NCI-H748 (cell line): ENCODE measurements around the gene RAG2.

Source experiments
- DNase-seq: peaks from one replicate; lab custom pipeline; 2025; ENCODE audit not compliant: unreplicated experiment; lab: John Stamatoyannopoulos, UW

Gene RAG2

DNA sequence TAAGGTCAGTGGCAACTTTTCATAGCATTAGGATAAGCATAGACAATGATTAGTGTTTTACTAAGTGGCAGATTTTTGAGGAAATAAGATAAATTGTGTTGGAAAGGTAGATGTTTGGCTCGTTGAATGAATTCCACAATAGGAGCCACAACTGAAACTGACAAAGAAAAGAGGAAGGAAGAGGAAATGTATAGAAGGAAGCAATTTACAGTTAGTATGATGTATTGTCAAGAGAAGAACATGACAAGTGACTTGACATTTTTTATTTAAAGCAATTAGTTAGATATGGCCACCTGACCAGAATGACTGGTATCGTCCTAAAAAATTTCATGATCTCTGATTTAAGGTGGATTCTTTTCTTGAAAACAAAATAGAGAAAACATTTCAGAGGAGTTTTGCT, 3.1 kb upstream of the RAG2 start:
- DNase-seq: no peak

DNA sequence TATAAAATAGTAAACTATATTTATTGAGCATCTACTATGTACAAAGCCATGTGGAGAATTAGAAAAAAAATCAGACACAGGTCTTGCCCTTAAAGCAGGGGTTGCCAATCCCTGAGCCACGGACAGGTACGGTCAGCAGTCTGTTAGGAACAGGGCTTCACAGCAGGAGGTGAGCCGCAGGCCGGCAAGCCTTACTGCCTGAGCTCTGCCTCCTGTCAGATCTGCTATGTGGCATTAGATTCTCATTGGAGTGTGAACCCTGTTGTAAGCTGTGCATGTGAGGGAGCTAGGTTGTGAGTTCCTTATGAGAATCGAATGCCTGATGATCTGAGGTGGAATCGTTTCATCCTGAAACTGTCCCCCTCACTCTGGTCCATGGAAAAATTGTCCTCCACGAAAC, 2.1 kb upstream of the RAG2 start:
- no peak for DNase-seq

DNA sequence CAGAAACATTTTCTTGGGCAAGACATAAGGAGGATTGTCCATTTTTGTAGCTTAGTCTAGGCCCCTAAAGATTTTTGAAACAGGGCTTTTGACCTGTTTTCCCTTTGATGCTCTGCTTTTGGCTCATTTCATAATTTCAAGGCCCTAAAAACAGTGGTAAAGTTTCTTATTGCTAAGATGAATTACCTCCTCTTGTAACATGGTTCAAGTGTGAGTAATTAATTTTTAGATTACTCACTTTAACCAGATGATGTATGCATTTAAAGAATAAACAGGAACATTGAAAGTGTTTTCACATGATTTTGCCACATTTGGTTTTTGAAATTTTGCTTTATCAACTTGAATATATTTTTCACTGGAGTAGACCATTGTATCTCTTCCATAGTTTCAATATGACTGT, 1.2 kb downstream of the RAG2 start:
- no peak for DNase-seq

DNA sequence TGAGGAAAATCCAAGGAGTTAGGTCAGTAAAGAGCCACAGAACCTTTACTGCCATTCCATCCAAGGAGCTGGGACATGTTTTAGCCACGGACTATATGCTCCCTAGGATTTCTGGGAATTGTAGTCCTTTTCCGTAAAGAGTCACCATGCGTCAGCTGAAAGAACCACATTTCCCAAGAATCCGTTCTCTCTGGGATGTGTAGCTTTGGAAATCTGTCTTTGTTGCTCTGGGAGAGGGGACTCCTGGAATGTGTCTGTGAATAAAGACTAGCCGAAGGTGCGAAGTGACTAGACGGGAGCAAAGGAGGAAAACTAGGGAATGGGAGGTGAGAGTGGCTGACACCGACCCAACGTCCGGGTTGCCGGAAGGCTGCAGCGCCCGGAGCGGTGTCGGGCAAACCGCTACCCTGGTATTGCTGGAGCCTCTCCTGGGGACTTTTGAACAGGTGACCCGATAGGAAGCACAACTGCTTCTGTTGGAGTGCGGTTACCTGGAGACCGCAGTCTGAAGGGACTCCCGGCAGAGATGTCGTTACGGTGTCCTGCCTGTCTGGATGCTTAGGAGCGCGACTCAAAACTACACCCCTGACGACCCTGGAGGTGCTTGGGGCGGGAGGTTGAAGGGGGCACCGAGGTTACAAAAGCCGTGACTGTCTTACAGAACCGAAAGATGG, 3.6 kb downstream of the RAG2 start, which contains the start of gene IFTAP:
Gene IFTAP, plus strand, starts transcription at position 187 of the 674 bp plus-strand sequence. CDS start 15,602 bp downstream, outside the sequence.
- DNase-seq: peak; percentile 95

DNA sequence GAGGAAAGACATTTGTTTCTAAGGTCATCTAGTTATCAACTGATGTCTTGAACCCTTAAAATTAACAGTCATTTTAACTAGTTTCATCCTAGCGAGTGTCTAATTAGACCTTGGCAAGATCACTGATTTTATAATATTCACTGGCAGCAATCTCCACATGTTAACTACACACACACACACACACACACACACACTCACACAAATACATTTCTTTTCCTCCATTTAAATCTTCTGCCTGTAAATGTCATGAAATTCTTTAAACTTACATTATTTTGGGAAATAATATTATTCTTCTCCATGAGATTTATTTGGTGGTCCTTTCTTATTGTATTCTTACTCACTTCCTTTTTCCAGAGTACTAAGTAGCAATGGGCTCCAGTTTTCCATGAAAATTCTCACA, 6.6 kb downstream of the RAG2 start:
- no peak for DNase-seq

DNA sequence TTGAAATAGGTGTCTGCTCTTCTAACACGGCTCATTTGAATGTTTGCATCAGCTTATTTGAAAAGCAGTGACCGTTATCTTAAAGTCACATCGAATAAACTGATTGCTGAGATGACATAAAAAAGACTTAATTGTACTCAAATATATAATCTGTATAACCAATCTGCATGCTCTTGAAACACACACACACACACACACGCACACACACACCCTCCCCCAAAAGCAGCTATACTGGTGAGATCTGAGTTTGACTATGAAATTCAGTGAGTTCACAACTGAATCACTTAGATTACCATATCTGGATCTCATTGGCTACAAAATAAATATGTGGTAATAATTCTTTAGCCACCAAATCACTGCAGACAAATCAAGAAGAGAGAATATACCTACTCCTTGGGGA, 7.5 kb downstream of the RAG2 start:
- no peak for DNase-seq

DNA sequence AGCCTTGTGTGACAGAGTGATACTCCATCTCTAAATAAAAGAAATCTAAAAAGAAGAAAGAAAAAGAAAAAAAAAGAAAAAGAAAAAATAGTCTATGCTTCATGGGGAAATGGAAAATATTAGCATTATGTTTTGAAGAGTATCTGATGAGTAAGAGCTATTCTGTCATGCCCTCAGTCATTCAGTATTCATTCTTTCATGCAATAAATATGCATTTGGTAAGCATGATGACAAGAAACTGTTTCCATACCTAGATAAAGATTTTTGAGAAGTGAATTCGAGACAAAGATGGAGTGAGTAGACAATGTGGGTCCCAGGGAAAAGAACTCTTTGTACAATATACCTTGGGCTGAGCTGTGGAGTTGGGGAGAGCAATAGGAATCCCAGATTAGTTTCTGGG, 9.9 kb downstream of the RAG2 start:
- DNase-seq: no peak

DNA sequence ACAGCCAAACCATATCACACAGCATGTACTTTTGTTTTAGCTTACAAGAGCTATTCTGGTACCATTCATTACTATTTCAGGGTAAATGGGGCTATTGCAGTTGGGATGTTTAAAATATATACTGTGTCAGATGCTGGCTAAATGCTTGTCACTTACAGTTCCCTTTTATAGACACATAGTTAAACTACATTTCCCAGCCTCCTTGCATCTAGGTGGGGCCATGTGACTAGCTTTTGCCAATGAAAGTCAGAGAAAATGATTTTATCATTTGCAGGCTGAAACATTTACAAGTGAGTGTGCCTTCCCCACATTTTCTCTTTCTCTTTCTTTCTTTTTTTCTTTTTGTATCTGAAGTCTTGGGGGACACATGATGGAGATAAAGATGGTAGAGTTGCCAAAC, 11.5 kb downstream of the RAG2 start:
- DNase-seq: no peak

DNA sequence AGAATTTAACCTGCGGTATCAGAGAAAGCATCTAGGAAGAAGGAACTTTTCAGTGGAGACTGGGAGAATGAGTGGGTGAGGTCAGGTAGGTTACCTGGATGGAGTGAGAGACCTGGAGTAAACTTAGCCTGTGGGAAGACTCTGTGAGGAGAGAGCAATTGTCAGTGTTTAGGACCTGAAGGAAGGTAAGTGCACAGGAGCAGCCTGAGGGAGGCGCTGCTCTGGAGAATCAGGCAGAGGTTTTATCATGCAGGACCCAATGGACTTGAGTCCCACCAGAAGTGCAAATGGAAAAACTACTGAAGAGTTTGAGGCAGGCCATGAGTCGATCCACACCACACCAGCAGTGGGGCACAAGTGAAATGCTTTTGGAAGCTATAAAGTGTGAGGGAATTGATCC, 14.4 kb downstream of the RAG2 start:
- no peak for DNase-seq

DNA sequence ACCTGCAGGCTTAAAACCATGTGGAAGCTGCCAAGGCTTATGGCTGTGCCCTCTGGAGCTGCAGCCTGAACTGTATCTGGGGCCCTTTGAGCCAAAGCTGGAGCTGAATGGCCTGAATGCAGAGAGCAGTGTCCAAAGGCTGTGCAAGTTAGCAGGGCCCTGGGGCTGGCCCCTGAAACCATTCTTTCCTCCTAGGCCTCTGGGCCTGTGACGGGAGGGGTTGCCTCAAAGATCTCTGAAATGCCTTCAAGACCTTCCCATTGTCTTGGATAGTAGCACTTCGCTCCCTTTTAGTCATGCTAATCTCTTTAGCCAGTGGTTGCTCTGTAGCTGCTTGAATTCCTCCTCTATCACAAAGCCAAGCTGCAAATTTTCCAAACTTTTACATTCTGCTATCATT, 16.5 kb downstream of the RAG2 start:
- DNase-seq: no peak

DNA sequence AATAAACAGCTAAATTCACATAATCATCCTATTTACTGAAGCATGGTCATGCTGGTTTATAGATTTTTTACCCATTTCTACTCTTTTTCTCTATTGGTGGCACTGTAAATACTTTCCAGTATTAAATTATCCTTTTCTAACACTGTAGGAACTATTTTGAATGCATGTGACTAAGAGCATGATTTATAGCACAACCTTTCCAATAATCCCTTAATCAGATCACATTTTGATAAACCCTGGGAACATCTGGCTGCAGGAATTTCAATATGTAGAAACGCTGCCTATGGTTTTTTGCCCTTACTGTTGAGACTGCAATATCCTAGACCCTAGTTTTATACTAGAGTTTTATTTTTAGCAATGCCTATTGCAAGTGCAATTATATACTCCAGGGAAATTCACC, 19.6 kb downstream of the RAG2 start:
- no peak for DNase-seq

DNA sequence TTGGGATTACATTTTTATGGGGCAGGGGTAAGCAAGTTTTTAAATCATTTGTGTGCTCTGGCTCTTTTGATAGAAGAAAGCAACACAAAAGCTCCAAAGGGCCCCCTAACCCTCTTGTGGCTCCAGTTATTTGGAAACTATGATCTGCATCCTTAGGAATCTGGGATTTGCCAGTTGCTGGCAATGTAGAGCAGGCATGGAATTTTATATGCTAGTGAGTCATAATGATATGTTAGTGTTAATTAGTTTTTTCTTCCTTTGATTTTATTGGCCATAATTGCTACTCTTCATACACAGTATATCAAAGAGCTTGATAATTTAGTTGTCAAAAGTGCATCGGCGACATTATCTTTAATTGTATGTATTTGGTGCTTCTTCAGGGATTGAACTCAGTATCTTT, 20.2 kb downstream of the RAG2 start:
- no peak for DNase-seq

DNA sequence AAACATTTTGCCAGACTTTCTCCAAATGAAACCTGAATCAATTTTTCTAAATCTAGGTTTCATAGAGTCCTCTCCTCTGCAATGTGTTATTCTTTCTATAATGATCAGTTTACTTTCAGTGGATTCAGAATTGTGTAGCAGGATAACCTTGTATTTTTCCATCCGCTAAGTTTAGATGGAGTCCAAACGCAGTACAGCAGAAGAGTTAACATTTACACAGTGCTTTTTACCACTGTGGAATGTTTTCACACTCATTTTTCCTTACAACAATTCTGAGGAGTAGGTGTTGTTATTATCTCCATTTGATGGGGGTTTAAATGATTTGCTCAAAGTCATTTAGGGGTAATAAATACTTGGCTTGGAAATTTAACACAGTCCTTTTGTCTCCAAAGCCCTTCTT, 20.7 kb downstream of the RAG2 start:
- no peak for DNase-seq

DNA sequence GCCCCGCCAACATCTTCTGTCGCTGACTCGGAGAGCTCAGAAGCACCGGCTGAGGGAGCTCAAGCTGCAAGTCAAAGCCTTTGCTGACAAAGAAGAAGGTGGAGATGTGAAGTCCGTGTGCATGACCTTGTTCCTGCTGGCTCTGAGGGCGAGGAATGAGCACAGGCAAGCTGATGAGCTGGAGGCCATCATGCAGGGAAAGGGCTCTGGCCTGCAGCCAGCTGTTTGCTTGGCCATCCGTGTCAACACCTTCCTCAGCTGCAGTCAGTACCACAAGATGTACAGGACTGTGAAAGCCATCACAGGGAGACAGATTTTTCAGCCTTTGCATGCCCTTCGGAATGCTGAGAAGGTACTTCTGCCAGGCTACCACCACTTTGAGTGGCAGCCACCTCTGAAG, 23.6 kb downstream of the RAG2 start:
- DNase-seq: no peak

DNA sequence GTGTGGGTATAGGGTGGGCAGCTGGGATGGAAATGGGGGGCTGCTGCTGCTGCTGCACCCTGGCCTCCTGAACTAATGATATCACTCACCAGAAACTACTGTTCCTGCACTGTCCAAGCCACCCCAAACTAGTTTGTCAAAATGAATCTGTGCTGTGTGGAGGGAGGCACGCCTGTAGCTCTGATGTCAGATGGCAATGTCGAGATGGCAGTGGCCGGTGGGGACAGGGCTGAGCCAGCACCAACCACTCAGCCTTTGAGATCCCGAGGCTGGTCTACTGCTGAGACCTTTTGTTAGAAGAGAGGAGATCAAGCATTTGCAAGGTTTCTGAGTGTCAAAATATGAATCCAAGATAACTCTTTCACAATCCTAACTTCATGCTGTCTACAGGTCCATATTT, 28.9 kb downstream of the RAG2 start:
- no peak for DNase-seq

DNA sequence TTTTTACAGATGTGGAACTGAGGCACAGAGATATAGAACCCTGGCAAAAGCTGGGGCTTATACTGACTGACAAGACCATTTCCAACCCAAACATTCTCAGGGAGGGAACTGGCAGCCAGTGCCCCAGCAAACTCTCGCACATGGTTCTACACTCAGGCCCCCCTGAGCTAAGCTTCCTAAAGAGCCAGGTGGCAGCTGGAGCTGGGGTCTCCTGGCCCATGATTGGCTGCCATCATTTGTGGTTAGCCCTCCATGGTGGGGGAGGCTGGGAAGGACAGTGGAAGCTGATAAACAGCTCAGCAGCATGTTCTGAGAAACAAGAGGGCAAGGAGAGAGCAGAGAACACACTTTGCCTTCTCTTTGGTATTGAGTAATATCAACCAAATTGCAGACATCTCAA, 30.3 kb downstream of the RAG2 start, which contains the start of gene RAG1:
Gene RAG1, plus strand, starts transcription at position 314 of the 400 bp plus-strand sequence. CDS start 5,298 bp downstream, outside the sequence.
- DNase-seq: no peak

DNA sequence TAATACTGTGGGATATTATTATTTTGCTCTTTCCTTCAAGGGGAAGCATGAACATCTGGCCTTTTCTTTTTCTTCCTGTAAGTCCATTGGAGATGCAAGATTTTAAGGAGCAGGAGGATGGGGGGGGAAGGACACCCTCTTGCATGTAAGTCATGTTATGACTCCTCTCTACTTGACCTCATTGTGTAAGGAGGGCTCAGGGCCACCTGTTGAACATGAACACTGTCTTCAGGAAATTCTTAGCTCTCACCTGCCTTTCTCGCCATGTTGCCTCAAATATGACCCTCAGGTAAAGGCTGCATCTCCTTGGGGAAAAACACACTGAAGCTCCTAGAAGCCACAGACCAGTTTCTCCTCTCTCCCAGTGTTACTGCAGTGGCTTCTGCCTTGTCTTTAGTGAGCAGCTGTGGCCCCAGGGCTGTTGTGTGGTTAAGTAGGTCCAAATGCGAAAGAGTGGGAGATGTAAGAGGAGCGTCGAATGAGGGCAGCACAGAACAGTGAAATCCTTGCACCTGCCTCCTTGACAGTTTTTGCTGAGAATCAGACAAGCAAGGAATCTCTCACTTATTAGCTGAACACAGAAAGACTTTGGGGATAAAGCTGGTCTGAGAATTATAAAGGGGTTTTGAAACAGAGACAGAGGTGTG, 31.5 kb downstream of the RAG2 start:
- no peak for DNase-seq

DNA sequence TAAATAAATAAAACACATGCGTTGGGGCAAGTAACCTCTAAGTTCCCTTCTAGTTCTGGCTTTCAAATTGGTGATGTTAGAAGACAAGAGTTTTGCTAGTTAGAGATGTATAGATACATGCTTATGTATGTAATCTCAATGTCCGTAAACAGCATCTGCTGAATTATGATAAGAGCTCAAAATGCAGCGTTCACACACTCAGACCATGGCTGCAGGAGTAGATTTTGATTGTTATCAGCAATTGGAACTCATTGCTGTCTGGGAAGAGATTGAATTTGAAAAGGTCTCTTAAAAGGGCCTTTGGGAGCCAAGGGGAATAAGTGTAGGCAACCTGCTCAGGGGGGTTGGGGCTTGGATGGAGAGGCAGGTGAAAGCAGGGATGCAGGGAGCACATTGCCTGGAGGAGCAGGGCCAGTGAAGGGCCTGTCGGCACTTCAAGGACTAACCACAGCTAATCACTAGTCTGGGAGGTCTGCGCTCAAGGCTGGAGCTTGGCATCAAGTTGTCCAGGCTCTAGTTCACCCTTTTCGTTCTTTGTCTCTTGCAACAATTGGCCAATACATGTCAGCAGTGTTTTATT, 32.9 kb downstream of the RAG2 start:
- DNase-seq: no peak

DNA sequence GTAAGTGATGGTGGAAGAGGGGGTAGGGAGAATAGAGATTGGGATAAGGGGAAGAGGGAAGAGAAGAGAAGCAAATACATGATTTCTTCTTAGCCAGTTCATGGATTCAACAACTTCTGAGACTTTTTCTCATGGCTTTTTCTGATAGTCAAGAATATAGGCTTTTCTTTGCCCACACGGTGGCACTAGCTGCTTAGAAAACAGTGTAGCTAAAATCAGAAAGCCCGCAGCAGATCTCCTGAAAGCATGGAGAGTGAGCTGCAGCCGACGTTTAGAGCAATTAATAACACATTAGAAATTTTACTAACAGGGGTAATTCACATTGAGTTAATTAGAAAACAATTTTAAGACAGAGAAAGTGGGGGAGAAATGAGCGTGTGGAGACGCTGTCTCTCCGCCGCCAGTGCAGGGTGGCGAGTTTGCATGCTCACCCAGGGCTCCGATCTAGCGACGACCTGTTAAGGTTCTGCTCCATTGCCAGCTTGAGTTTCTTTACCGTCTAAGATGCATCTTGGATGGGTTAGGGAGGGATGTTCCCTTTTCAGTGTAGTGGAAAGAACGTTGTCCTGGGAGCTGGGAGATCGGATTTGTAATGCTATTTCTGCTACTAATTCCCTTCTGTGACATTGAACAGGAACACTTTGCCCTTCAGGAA, 33.5 kb downstream of the RAG2 start:
- DNase-seq: peak; percentile 68

DNA sequence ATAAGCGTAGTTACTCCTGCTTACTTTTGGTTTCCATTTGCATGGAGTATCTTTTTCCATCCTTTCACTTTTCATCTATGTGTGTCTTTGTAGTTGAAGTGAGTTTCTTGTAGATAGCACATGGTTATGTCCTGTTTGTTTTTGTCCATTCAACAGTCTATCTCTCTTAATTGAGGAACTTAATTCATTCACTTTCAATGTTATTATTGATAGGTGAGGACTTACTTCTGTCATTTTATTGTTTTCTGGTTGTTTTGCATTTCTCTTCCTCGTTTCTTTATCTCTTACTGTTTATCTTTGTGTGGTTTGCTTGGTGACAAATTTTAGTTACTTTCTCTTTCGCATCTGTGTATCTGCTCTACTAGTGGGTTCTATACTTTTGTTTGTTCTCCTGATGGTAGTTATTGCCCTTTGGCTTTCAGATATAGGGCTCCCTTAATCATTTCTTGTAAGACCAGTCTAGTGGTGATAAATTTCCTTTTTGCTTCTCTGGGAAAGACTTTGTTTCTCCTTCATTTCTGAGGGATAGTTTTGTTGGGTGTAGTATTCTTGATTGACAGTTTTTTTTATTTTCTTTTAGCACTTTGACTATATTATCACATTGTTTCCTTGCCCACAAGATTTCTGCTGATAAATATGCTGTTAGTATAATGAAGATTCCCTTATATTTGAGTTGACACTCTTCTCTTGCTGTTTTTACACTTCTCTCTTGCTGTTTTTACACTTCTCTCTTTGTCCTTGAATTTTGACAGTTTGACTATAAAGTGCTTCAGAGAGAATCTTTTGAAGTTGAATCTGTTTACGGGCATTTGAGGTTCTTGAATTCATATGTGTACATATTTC, 39.2 kb downstream of the RAG2 start:
- DNase-seq: no peak

DNA sequence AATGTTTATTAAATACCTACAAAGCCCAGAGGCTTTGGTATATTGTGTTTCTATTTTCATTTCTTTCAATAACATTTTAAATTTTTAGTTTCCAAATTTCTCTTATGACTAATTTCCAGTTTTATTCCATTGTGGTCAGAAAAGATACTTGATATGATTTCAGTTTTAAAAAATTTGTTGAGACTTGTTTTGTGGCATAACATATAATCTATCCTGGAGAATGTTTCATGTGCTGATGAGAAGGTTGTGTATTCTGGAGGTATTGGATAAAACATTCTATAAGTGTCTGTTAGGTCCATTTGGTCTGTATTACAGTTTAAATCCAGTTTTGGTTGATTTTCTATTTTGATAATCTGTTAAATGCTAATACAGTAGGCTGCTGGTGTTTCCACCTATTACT, 40.0 kb downstream of the RAG2 start:
- DNase-seq: no peak
